NCI-H748 treated with DMSO at 0.1 percent for 48 hours (cell line): Measurements from ENCODE around the gene IL17C.

Experiments
- DNase-seq: peaks from one replicate; lab custom pipeline; 2025; lab: John Stamatoyannopoulos, UW

Gene IL17C

GRCh38 chr16:88627531-88628411, 10.6 kb upstream of the IL17C start:
- no peak for DNase-seq

- no peak for DNase-seq
Measured at GRCh38 chr16:88628512-88628974, 9.8 kb upstream of the IL17C start.

- DNase-seq = no peak
Measured at GRCh38 chr16:88629835-88630234, 8.5 kb upstream of the IL17C start.

- DNase-seq = no peak
Measured at GRCh38 chr16:88630433-88630832, 7.9 kb upstream of the IL17C start.

GRCh38 chr16:88630941-88631340, 7.4 kb upstream of the IL17C start:
- DNase-seq = no peak

GRCh38 chr16:88631384-88631783, 7.0 kb upstream of the IL17C start:
- DNase-seq = no peak

GRCh38 chr16:88631920-88632586, 6.3 kb upstream of the IL17C start:
- no peak for DNase-seq

- no peak for DNase-seq
Measured at GRCh38 chr16:88632587-88632930, 5.8 kb upstream of the IL17C start.

- no peak for DNase-seq
Measured at GRCh38 chr16:88633684-88634140, 4.7 kb upstream of the IL17C start.

GRCh38 chr16:88634141-88634993, 4.0 kb upstream of the IL17C start:
- no peak for DNase-seq

GRCh38 chr16:88634994-88635670, 3.2 kb upstream of the IL17C start:
- DNase-seq = no peak

- DNase-seq = no peak
Measured at GRCh38 chr16:88635671-88636319, 2.6 kb upstream of the IL17C start.

- no peak for DNase-seq
Measured at GRCh38 chr16:88636488-88637265, 1.7 kb upstream of the IL17C start.

- DNase-seq = no peak
Measured at GRCh38 chr16:88639231-88640038, 1.1 kb downstream of the IL17C start.

GRCh38 chr16:88640039-88640495, 1.7 kb downstream of the IL17C start:
- DNase-seq = no peak

GRCh38 chr16:88640498-88641247, 2.3 kb downstream of the IL17C start:
- no peak for DNase-seq

GRCh38 chr16:88642881-88643643, 4.7 kb downstream of the IL17C start:
- DNase-seq = no peak

GRCh38 chr16:88643644-88643932, 5.2 kb downstream of the IL17C start:
- DNase-seq = no peak
